ENCODE data around the gene ATG10. TPM values are rescaled to one million over a fixed set of nuclear protein-coding genes. Genes with fewer than 3 reads are reported as not detected.

Gene ATG10
- total and polyA plus RNA-seq, 8 donors: 6.4 to 15.7 (median 11.1) TPM

DNA sequence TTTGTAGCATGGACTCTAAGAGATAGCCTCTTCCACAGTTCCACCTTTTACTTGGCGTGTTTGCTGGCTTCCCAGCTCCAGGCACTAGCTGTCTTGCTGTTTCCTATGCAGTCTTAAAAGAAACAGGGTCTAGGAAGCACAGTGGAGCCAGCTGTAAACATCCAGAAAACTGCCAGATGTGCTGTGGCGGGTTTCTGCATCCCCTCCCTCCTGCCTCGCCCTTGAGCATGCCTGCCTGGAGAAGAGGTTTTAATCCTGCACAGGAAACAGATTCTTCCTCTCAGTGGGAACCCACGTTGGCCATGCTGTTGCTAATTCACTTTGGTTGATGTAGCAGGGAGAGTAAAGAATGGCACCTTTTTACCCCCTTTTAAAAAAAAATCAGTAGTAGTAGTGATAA, 185.1 kb downstream of the ATG10 start:
- ATAC-seq (no peak), DNase-seq (no peak)
- H3K27me3 ChIP-seq: no peaks in the 10 kb centered on the region
- no peak overlapping the region for H3K4me3 ChIP-seq
- no peak overlapping the region for H3K27ac ChIP-seq
- TF ChIP-seq, protein P1, sequence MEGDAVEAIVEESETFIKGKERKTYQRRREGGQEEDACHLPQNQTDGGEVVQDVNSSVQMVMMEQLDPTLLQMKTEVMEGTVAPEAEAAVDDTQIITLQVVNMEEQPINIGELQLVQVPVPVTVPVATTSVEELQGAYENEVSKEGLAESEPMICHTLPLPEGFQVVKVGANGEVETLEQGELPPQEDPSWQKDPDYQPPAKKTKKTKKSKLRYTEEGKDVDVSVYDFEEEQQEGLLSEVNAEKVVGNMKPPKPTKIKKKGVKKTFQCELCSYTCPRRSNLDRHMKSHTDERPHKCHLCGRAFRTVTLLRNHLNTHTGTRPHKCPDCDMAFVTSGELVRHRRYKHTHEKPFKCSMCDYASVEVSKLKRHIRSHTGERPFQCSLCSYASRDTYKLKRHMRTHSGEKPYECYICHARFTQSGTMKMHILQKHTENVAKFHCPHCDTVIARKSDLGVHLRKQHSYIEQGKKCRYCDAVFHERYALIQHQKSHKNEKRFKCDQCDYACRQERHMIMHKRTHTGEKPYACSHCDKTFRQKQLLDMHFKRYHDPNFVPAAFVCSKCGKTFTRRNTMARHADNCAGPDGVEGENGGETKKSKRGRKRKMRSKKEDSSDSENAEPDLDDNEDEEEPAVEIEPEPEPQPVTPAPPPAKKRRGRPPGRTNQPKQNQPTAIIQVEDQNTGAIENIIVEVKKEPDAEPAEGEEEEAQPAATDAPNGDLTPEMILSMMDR (IDR thresholded peaks at IDR 0.05): no peak
- intact Hi-C loops (cut with DNase I): no loop called here
- H3K36me3 ChIP-seq: no peaks in the 10 kb centered on the region
- H3K9me3 ChIP-seq: no peaks in the 10 kb centered on the region
- no peaks in the 10 kb centered on the region for H3K4me1 ChIP-seq

DNA sequence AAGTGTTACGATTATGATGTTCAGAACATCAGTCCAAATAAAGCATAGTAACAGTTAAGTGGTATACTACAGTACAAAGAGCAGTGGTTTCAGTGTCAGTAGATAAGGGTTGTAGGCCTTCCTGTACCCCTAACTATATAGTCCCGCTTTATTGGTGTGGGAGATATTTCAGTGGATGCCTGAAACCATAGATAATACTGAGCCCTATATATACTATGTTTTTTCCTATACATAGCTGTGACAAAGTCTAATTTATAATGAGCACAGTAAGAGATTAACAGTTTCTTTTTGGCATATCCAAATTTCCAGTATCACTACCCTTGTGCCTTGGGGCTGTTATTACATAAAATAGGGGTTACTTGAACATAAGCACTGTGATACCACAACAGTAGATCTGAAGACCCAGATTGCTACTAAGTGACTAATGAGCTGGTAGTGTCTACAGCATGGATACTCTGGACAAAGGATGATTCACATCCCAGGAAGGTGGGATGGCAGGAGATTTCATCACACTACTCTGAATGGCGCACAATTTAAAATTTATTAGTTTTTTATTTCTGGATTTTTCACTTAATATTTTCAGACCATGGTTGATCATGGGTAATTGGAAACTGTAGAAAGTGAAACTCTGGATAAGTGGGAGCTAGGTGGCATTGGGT, 187.1 kb downstream of the ATG10 start:
- no peak overlapping the region for H3K27ac ChIP-seq
- no peaks in the 10 kb centered on the region for H3K36me3 ChIP-seq
- ATAC-seq (no peak), DNase-seq (no peak)
- TF ChIP-seq, protein P1 (IDR thresholded peaks at IDR 0.05): no peak
- no peaks in the 10 kb centered on the region for H3K9me3 ChIP-seq
- no peaks in the 10 kb centered on the region for H3K4me1 ChIP-seq
- no peaks in the 10 kb centered on the region for H3K27me3 ChIP-seq
- H3K4me3 ChIP-seq: no peak overlapping the region
- intact Hi-C loops (cut with DNase I): no loop called here

DNA sequence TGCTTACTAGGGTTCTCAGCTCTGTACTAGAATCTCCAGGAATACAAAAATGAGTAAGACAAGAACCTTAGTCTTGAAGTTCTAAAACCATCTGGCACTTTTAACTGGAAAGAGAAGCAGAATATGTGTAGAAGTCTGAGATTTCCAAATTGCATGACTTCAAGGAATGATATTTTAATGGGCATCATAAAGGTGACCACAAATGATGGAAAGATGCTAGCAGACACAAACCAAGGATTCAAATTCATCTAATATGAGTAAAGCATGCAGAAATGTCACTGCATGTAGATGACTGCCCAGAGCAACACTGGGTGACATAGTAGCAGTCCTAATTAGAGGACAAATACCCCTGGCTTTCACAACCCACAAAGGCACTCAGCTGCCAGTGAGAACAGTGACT, 189.1 kb downstream of the ATG10 start:
- no peaks in the 10 kb centered on the region for H3K36me3 ChIP-seq
- no peaks in the 10 kb centered on the region for H3K27me3 ChIP-seq
- H3K9me3 ChIP-seq: no peaks in the 10 kb centered on the region
- intact Hi-C loops (cut with DNase I): no loop called here
- no peak overlapping the region for H3K4me3 ChIP-seq
- no peak for ATAC-seq
- DNase-seq: no peak
- H3K4me1 ChIP-seq: peaks cover 15 to 16% of the 10 kb centered on the region in 2 donors
- TF ChIP-seq, protein P1 (IDR thresholded peaks at IDR 0.05): no peak
- H3K27ac ChIP-seq: no peak overlapping the region

DNA sequence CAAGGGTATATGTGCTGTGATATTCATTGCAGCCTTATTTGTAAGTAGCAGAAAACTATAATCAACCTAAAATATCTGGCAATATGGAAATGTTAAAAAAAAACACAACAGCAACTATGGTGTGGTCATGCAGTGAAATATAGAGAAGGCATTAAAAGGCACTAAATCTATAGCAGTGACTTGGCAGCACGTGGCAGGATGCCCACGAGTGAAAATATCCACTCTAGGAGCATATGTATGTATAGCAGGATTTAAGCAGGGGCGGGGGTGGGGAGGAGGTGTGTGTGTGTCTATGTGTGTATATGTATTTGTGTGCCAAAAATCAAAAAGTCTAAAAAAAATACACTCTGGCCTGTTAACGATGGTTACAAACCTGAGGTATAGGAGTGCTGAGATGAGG, 190.8 kb downstream of the ATG10 start:
- no peaks in the 10 kb centered on the region for H3K27me3 ChIP-seq
- H3K9me3 ChIP-seq: no peaks in the 10 kb centered on the region
- DNase-seq: no peak
- peaks cover 15 to 20% of the 10 kb centered on the region in 2 donors for H3K4me1 ChIP-seq
- H3K27ac ChIP-seq: no peak overlapping the region
- no peak overlapping the region for H3K4me3 ChIP-seq
- ATAC-seq: no peak
- intact Hi-C loops (cut with DNase I): no loop called here
- H3K36me3 ChIP-seq: no peaks in the 10 kb centered on the region
- TF ChIP-seq, protein P1 (IDR thresholded peaks at IDR 0.05): no peak

DNA sequence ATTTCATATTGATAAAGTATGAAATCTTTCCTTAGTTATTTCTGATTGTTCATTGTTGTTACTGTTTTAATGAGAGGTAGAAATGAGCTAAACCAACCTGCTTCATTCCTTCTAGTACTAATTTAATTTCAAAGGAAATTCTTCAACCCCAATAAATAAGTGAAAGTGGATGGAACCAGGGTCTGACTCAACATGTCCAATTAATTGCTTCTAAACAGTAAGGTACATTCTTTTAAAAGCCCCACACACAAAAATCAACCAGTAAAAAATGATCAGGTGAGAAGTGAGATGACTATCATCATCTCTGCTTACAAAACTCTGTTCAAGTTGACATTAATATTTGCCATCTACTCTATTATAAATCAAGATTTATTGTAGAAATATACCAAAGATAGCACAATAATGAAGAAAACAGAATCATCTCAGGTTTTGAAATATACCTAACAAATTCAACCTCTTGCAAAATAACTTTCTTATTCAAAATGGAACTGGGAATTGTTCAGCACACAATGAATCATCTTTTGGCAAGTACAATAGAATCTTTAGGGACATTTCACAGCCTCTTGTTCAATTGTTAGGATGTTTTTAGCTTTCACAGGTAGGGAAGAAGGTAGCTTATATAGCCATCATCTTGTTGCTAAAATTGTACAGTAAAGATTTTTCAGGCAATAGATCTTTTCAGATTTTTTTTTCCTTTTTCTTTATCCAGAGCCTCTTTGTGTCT, 191.8 kb downstream of the ATG10 start:
- no peak overlapping the region for H3K4me3 ChIP-seq
- DNase-seq (no peak), ATAC-seq (no peak)
- peak overlapping the region; percentile 42 to 75 for H3K27ac ChIP-seq
- peaks cover 15 to 20% of the 10 kb centered on the region in 2 donors for H3K4me1 ChIP-seq
- TF ChIP-seq, protein P1 (IDR thresholded peaks at IDR 0.05): no peak
- intact Hi-C loops (cut with DNase I): no loop called here
- H3K36me3 ChIP-seq: no peaks in the 10 kb centered on the region
- H3K27me3 ChIP-seq: no peaks in the 10 kb centered on the region
- H3K9me3 ChIP-seq: no peaks in the 10 kb centered on the region

Measured in left lung (tissue), 10 donors.